Measurements from ENCODE around the gene PARVA.

Gene PARVA

DNA sequence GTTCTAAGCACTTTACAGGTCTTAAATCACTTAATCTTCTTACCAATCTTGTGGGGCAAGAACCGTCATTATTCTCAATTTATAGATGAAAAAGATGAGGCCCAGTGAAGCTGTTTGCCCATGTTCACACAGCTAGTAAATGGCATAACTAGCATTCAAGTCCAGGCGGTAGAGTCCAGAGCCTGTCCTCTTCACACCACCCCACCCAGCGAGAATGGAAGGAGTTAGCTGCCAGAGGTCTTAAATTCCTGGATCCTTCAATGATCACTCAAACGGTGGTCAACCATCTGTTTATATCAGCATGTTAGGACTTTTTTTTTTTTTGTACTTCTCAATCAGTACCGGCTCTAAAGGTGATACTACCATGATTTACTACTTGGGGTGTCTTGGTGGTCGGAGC is 43.3 kb downstream of the PARVA start:
- Histone ChIP-seq H3K4me3 (ENCODE audit: low read length) (no peak overlapping the region), H4K20me1 (ENCODE audit: control insufficient read depth, insufficient read depth, low read depth, low read length) (no peaks in the 10 kb centered on the region), H3K27me3 (ENCODE audit: control insufficient read depth, low read length) (no peaks in the 10 kb centered on the region), H3K4me2 (ENCODE audit: low read length) (no peak overlapping the region), H3K9me2 (replicated peaks; ENCODE audit: control insufficient read depth, low read length) (no peaks in the 10 kb centered on the region), H3F3A (ENCODE audit: control insufficient read depth, insufficient read depth) (no peaks in the 10 kb centered on the region), H3K4me1 (ENCODE audit: control insufficient read depth, low read length) (no peaks in the 10 kb centered on the region), H3K79me2 (ENCODE audit: control insufficient read depth, low read length) (no peaks in the 10 kb centered on the region), H3K27ac (ENCODE audit: low read depth, low read length) (no peak overlapping the region), H3K36me3 (ENCODE audit: control insufficient read depth, low read length) (no peaks in the 10 kb centered on the region), H3K9me3 (ENCODE audit: control insufficient read depth, insufficient read depth, low read length) (no peaks in the 10 kb centered on the region)
- TF ChIP-seq CTCF (IDR thresholded peaks at IDR 0.05; ENCODE audit: low read depth, low read length, poor library complexity, severe bottlenecking) (no peak), EZH2phosphoT487 (IDR thresholded peaks at IDR 0.05; ENCODE audit: borderline replicate concordance, low read length) (no peak)

- no peak overlapping the region for H3K4me3 ChIP-seq (ENCODE audit: low read length)
- no peaks in the 10 kb centered on the region for H3K4me1 ChIP-seq (ENCODE audit: control insufficient read depth, low read length)
- no peak overlapping the region for H3K4me2 ChIP-seq (ENCODE audit: low read length)
- no peaks in the 10 kb centered on the region for H3K36me3 ChIP-seq (ENCODE audit: control insufficient read depth, low read length)
- H3K27me3 ChIP-seq (ENCODE audit: control insufficient read depth, low read length): no peaks in the 10 kb centered on the region
- H3K79me2 ChIP-seq (ENCODE audit: control insufficient read depth, low read length): no peaks in the 10 kb centered on the region
- no peak for TF ChIP-seq CTCF (IDR thresholded peaks at IDR 0.05; ENCODE audit: low read depth, low read length, poor library complexity, severe bottlenecking)
- TF ChIP-seq EZH2phosphoT487 (IDR thresholded peaks at IDR 0.05; ENCODE audit: borderline replicate concordance, low read length): no peak
- no peaks in the 10 kb centered on the region for H3F3A ChIP-seq (ENCODE audit: control insufficient read depth, insufficient read depth)
- H3K9me3 ChIP-seq (ENCODE audit: control insufficient read depth, insufficient read depth, low read length): no peaks in the 10 kb centered on the region
- no peak overlapping the region for H3K27ac ChIP-seq (ENCODE audit: low read depth, low read length)
- H3K9me2 ChIP-seq (replicated peaks; ENCODE audit: control insufficient read depth, low read length): no peaks in the 10 kb centered on the region
- H4K20me1 ChIP-seq (ENCODE audit: control insufficient read depth, insufficient read depth, low read depth, low read length): no peaks in the 10 kb centered on the region
Observed at GRCh38 chr11:12421386-12421785, 44.0 kb downstream of the PARVA start.

DNA sequence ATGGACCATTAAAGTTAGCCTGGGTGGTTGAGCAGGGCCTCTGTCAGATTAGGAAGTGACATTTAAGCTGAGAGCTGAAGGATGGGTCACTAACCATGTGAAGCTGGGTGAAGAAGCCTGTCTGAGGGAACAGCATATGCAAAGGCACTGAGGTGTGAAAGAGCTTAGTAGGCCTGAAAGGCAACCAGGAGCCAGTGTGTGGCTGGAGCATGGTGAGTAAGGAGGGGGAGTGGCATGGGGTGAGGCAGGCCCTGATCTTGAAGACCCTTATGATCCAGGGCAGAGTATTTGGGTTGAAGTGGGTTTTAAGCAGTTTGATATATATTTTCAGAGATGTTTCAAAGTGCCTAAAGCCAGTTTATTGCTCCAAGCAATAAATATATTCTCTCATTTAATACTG is 48.8 kb downstream of the PARVA start:
- Histone ChIP-seq H3K4me1 (ENCODE audit: control insufficient read depth, low read length) (no peaks in the 10 kb centered on the region), H3K4me2 (ENCODE audit: low read length) (no peak overlapping the region), H3K4me3 (ENCODE audit: low read length) (no peak overlapping the region), H3K27me3 (ENCODE audit: control insufficient read depth, low read length) (no peaks in the 10 kb centered on the region), H3F3A (ENCODE audit: control insufficient read depth, insufficient read depth) (no peaks in the 10 kb centered on the region), H3K9me3 (ENCODE audit: control insufficient read depth, insufficient read depth, low read length) (no peaks in the 10 kb centered on the region), H3K9me2 (replicated peaks; ENCODE audit: control insufficient read depth, low read length) (no peaks in the 10 kb centered on the region), H3K36me3 (ENCODE audit: control insufficient read depth, low read length) (no peaks in the 10 kb centered on the region), H3K79me2 (ENCODE audit: control insufficient read depth, low read length) (no peaks in the 10 kb centered on the region), H4K20me1 (ENCODE audit: control insufficient read depth, insufficient read depth, low read depth, low read length) (no peaks in the 10 kb centered on the region), H3K27ac (ENCODE audit: low read depth, low read length) (no peak overlapping the region)
- TF ChIP-seq EZH2phosphoT487 (IDR thresholded peaks at IDR 0.05; ENCODE audit: borderline replicate concordance, low read length) (no peak), CTCF (IDR thresholded peaks at IDR 0.05; ENCODE audit: low read depth, low read length, poor library complexity, severe bottlenecking) (no peak)

DNA sequence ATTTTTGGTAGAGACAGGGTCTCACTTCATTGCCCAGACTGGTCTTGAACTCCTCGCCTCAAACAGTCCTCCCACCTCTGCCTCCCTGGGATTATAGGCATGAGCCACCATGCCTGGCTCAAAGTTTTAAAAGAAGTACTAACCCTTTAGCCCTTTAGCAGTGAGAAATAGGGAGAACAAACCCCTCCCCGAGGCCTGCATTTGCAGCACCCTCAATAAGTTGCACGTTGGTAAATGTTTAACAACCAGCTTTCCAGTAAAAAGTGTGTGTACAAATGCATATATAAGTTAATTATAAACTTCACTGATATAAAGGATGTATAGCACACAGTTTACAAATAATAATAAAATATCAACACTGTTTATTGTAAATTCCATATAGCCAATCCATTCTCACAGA is 51.8 kb downstream of the PARVA start:
- no peaks in the 10 kb centered on the region for H3K9me3 ChIP-seq (ENCODE audit: control insufficient read depth, insufficient read depth, low read length)
- H3K4me3 ChIP-seq (ENCODE audit: low read length): no peak overlapping the region
- TF ChIP-seq CTCF (IDR thresholded peaks at IDR 0.05; ENCODE audit: low read depth, low read length, poor library complexity, severe bottlenecking) (no peak), EZH2phosphoT487 (IDR thresholded peaks at IDR 0.05; ENCODE audit: borderline replicate concordance, low read length) (no peak)
- H3K79me2 ChIP-seq (ENCODE audit: control insufficient read depth, low read length): no peaks in the 10 kb centered on the region
- no peak overlapping the region for H3K27ac ChIP-seq (ENCODE audit: low read depth, low read length)
- no peaks in the 10 kb centered on the region for H3K4me1 ChIP-seq (ENCODE audit: control insufficient read depth, low read length)
- H3F3A ChIP-seq (ENCODE audit: control insufficient read depth, insufficient read depth): no peaks in the 10 kb centered on the region
- no peaks in the 10 kb centered on the region for H3K27me3 ChIP-seq (ENCODE audit: control insufficient read depth, low read length)
- H4K20me1 ChIP-seq (ENCODE audit: control insufficient read depth, insufficient read depth, low read depth, low read length): no peaks in the 10 kb centered on the region
- no peaks in the 10 kb centered on the region for H3K9me2 ChIP-seq (replicated peaks; ENCODE audit: control insufficient read depth, low read length)
- H3K36me3 ChIP-seq (ENCODE audit: control insufficient read depth, low read length): no peaks in the 10 kb centered on the region
- no peak overlapping the region for H3K4me2 ChIP-seq (ENCODE audit: low read length)
